GM18499 (cell line): Measurements from ENCODE around the gene GNB4.
A peak's percentile ranks its signal among the peaks of the same experiment; 100 is the strongest.

Experiments used
- ATAC-seq: cut with Tn5 transposase; IDR thresholded peaks from one replicate; pipeline ENCODE4 v1.9.1; 2021; ENCODE audit warnings: moderate number of reproducible peaks; ENCODE audit not compliant: insufficient read depth, unreplicated experiment

The GNB4 gene

GRCh38 chr3:179373938-179374337, 77.3 kb downstream of the GNB4 start:
- no peak for ATAC-seq

GRCh38 chr3:179369621-179370020, 81.6 kb downstream of the GNB4 start:
- ATAC-seq: no peak

DNA sequence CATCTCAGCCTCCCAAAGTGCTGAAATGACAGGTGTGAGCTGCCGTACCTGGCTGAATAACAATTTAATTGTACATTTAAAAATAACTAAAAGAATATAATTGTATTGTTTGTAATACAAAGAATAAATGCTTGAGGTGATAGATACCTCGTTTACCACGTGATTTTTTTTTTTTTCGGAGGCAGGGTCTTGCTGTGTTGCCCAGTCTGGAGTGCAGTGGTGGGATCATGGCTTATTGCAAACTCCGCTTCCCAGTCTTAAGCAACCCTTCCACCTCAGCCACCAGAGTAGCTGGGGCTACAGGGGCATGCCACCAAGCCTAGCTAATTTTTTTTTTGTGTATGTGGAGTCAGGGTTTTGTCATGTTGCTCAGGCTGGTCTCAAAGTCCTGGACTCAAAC, 87.9 kb downstream of the GNB4 start:
- ATAC-seq: no peak

- ATAC-seq: no peak
Observed at GRCh38 chr3:179355996-179356395, 95.3 kb downstream of the GNB4 start.

DNA sequence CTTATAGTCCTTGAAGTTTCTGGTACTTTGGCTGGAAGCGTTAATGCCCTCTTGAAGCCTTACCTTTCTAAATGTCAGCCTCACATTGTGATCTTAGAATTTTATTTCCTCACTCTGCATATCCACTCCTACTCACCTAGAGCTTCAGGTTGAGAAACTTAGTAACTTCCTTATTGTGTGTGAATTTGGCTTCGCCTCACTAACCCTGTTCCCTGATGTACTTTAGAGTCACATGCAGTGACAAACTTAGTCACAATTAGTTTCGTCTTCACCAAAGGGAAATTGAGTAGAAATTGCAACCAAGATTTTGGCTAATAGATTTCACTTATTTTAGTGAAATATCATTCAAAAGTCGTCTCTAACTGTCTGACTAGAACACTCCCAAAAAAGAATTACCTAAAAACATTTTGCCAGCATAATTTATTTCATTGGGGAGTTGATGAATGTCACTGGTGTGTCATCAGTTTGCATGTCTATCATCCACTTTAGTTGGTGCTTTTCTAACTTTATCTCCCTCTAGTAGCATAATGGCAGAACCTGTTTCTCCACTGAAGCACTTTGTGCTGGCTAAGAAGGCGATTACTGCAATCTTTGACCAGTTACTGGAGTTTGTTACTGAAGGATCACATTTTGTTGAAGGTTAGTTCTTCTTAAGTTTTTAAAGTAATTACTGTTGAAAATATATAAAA, 102.8 kb downstream of the GNB4 start:
- ATAC-seq: peak; percentile 47

- ATAC-seq: peak; percentile 89
Observed at GRCh38 chr3:179347345-179348194, 103.7 kb downstream of the GNB4 start, which contains the start of gene MFN1. Gene MFN1 (plus strand): TSS chr3:179347709. CDS start chr3:179348852, 1,143 bp downstream.
